ENCODE results near the gene RALGPS2.

Gene RALGPS2

GRCh38 chr1:178726545-178726944 lies 1.5 kb downstream of the RALGPS2 start:
- Histone ChIP-seq H3K4me3 (ENCODE audit: low read depth, low read length) (peak overlapping the region; percentile 89), H3K36me3 (ENCODE audit: control insufficient read depth in 2 of 2, insufficient read depth in 1 of 2, low read length in 2 of 2) (no peaks in the 10 kb centered on the region), H3K4me1 (ENCODE audit: control insufficient read depth, insufficient read depth, low read length) (peaks cover 12% of the 10 kb centered on the region), H3K27ac (ENCODE audit: extremely low read depth, low read depth, low read length) (no peak overlapping the region), H3K9me3 (ENCODE audit: control insufficient read depth, insufficient read depth, low read depth, low read length) (no peaks in the 10 kb centered on the region)
- POLR2A ChIA-PET: interaction anchor here (0.6 to 2.5 kb wide), 8 partner anchors 10 to 1544 kb away, joined by 3 to 6 read pairs (median 4); no protein-coding TSS in a partner anchor
- CTCF ChIA-PET: interaction anchor here (0.6 to 1.5 kb wide), 7 partner anchors 41 to 1105 kb away, joined by 3 to 4 read pairs (median 4); no protein-coding TSS in a partner anchor
- TF ChIP-seq PRDM6 (tag by site-specific recombination; IDR thresholded peaks at IDR 0.05) (peak; percentile 54), ZNF335 (tag by site-specific recombination; conservative IDR thresholded peaks at IDR 0.05) (no peak), SP7 (tag by site-specific recombination; IDR thresholded peaks at IDR 0.05) (0 out of 2 replicates have a peak, but pooled peaks have one; percentile 13)

GRCh38 chr1:178727014-178727895 lies 2.2 kb downstream of the RALGPS2 start:
- no peak overlapping the region for H3K27ac ChIP-seq (ENCODE audit: extremely low read depth, low read depth, low read length)
- TF ChIP-seq ZNF629 (tag by site-specific recombination; IDR thresholded peaks at IDR 0.05) (peak; percentile 71), ATF2 (tag by site-specific recombination; IDR thresholded peaks at IDR 0.05; ENCODE audit: low read depth) (peak; percentile 94), BCL6B (tag by site-specific recombination; IDR thresholded peaks at IDR 0.05) (no peak), ZNF366 (tag by site-specific recombination; conservative IDR thresholded peaks at IDR 0.05) (0 out of 2 replicates have a peak, but pooled peaks have one; percentile 33), ZNF280D (tag by site-specific recombination; IDR thresholded peaks at IDR 0.05) (no peak), ZEB2 (tag by site-specific recombination; IDR thresholded peaks at IDR 0.05) (peak; percentile 18; the same call in 1 of the 2 replicates), ZBTB17 (tag by site-specific recombination; IDR thresholded peaks at IDR 0.05) (peak; percentile 76), PRDM6 (tag by site-specific recombination; IDR thresholded peaks at IDR 0.05) (peak; percentile 78), ZNF660 (tag by site-specific recombination; IDR thresholded peaks at IDR 0.05) (no peak), ZBTB8A (tag by site-specific recombination; IDR thresholded peaks at IDR 0.05) (peak; percentile 74), ZNF335 (tag by site-specific recombination; conservative IDR thresholded peaks at IDR 0.05) (peak; percentile 77), MZF1 (tag by site-specific recombination; IDR thresholded peaks at IDR 0.05; ENCODE audit: borderline replicate concordance) (peak; percentile 19; the same call in 1 of the 2 replicates), ZBTB21 (tag by site-specific recombination; IDR thresholded peaks at IDR 0.05) (0 out of 2 replicates have a peak, but pooled peaks have one; percentile 34), SCRT2 (tag by site-specific recombination; IDR thresholded peaks at IDR 0.05) (0 out of 2 replicates have a peak, but pooled peaks have one; percentile 12)
- CTCF ChIA-PET: interaction anchor here (0.6 to 1.5 kb wide), 5 partner anchors 41 to 1105 kb away, joined by 3 to 4 read pairs (median 4); no protein-coding TSS in a partner anchor
- H3K9me3 ChIP-seq (ENCODE audit: control insufficient read depth, insufficient read depth, low read depth, low read length): no peaks in the 10 kb centered on the region
- H3K4me1 ChIP-seq (ENCODE audit: control insufficient read depth, insufficient read depth, low read length): peaks cover 12% of the 10 kb centered on the region
- POLR2A ChIA-PET: interaction anchor here (0.5 to 2.5 kb wide), 2 partner anchors 9 to 184 kb away, joined by 6 to 11 read pairs; no protein-coding TSS in a partner anchor
- H3K36me3 ChIP-seq (ENCODE audit: control insufficient read depth in 2 of 2, insufficient read depth in 1 of 2, low read length in 2 of 2): no peaks in the 10 kb centered on the region
- peak overlapping the region; percentile 89 for H3K4me3 ChIP-seq (ENCODE audit: low read depth, low read length)

Measured in HEK293 (cell line).